AG04450 (cell line): Measurements from ENCODE around the gene FGF14. TPM values are rescaled to one million over a fixed set of nuclear protein-coding genes. Genes with fewer than 3 reads are reported as not detected.

ENCODE experiments used
- CTCF ChIA-PET: fragments of 300-600, 350-600 bp; formaldehyde crosslinking; extraction: SDS; loops from one replicate; lab custom pipeline; 2022; ENCODE audit warnings: antibody characterized with exemption, inconsistent platforms; lab: Charles Lee
- POLR2A ChIA-PET: fragments of 350-600 bp; formaldehyde crosslinking; extraction: SDS; loops from one replicate; lab custom pipeline; 2021; ENCODE audit warnings: antibody characterized with exemption, inconsistent platforms; lab: Yijun Ruan, JAX
- DNase-seq: peaks from one replicate; pipeline ENCODE4 v3.0.0-alpha.2; 2011; ENCODE audit warnings: low read depth, low spot score
- H3K27ac ChIP-seq: one replicate; pipeline ENCODE4 v1.5.1; 2012; ENCODE audit warnings: low read depth, low read length, control low read depth
- H3K27me3 ChIP-seq: one replicate; pipeline ENCODE4 v1.6.0; 2012; ENCODE audit warnings: low read length; ENCODE audit not compliant: control insufficient read depth, insufficient read depth
- H3K4me3 ChIP-seq: 2 replicates; pipeline ENCODE4 v1.5.1; 2011; ENCODE audit warnings: mild to moderate bottlenecking, low read depth, low read length, control low read depth
- H3K9me3 ChIP-seq: 2 replicates; pipeline ENCODE4 v1.5.1; 2012; ENCODE audit warnings: low read length; ENCODE audit not compliant: control insufficient read depth, insufficient read depth
- CTCF ChIP-seq: IDR thresholded peaks from 2 replicates; pipeline ENCODE4 v1.5.1; 2011; ENCODE audit warnings: low read depth, low read length, control low read depth, inconsistent platforms
- polyA plus RNA-seq: library from polyadenylated mRNA; depleted of rRNA; stranded (reverse); fragments of >200 nt; gene quantifications from 2 replicates; pipeline ENCODE4 v1.2.3, GENCODE V29; 2011

The FGF14 gene
- polyA plus RNA-seq, 1 experiment: 0.01 TPM

GRCh38 chr13:101949681-101950080 is 452.2 kb downstream of the FGF14 start:
- H3K9me3 ChIP-seq: no peaks in the 10 kb centered on the region
- no peak for TF ChIP-seq CTCF
- no peak overlapping the region for H3K27ac ChIP-seq
- POLR2A ChIA-PET: no interaction called here
- no peak overlapping the region for H3K4me3 ChIP-seq
- H3K27me3 ChIP-seq: no peaks in the 10 kb centered on the region
- no peak for DNase-seq
- CTCF ChIA-PET: no interaction called here

DNA sequence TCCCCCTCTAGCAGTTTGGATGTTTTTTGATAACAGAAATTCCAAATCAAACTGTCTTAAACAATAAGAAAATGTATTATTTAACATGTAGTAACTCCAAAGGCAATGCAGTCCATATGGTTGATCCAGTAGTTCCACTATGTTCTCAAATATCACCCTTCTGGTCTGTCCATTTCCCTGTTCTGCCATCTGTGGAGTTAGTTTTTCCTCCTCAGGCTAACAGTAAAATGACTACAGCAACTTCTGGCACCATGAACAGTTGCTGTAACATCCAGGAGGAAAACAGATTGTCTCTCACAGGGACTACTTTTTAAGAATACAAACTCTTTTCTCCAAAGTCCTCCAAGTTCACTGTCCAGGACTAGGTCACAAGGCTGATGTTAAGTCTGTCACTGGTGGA is 455.4 kb downstream of the FGF14 start:
- Histone ChIP-seq H3K27me3 (no peaks in the 10 kb centered on the region), H3K4me3 (no peak overlapping the region), H3K9me3 (no peaks in the 10 kb centered on the region), H3K27ac (no peak overlapping the region)
- no peak for DNase-seq
- ChIA-PET POLR2A (no interaction called here), CTCF (interaction anchor here (0.6 kb wide), 1 partner anchor 109 kb away, joined by 4 read pairs; no protein-coding TSS in a partner anchor)
- TF ChIP-seq CTCF: no peak

DNA sequence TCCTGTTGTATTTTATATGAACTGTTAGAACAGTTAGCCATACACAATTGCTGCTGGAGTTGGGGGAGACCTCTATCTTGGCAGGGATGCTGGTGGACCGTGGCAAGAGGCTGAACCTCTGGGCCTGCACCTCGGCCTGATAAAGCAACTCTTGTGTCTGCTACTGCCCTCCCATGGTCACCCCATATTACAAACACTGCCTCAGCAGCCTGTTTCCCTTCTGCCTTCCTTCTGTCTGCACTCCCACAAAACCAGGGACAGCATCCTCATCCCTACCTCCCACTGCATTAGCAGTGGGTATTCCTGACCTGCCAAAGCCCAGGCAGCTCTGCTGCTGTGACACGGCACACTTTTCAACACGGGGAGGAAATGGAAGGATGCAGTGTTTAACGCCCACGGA is 456.4 kb downstream of the FGF14 start:
- no peak overlapping the region for H3K4me3 ChIP-seq
- POLR2A ChIA-PET: no interaction called here
- H3K27me3 ChIP-seq: no peaks in the 10 kb centered on the region
- TF ChIP-seq CTCF: no peak
- no peak for DNase-seq
- no peaks in the 10 kb centered on the region for H3K9me3 ChIP-seq
- H3K27ac ChIP-seq: no peak overlapping the region
- CTCF ChIA-PET: no interaction called here

DNA sequence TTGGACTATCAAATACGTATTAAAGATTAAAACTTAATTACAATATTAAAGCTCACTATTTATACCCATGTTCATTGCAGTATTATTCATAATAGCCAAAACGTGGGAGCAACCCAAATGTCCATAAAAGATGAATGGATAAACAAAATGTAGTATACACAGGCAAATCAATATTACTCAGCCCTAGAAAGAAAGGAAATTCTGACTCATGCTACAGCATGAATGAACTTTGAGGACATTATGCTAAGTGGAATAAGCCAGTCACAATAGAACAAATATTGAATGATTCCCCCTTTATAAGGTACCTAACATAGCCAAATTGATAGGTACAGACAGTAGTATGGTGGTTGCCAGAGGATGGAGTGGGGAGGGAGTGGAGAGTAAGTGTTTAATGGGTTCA is 457.3 kb downstream of the FGF14 start:
- H3K9me3 ChIP-seq: no peaks in the 10 kb centered on the region
- DNase-seq: no peak
- no peak overlapping the region for H3K27ac ChIP-seq
- ChIA-PET POLR2A (no interaction called here), CTCF (no interaction called here)
- no peaks in the 10 kb centered on the region for H3K27me3 ChIP-seq
- TF ChIP-seq CTCF: no peak
- H3K4me3 ChIP-seq: no peak overlapping the region

DNA sequence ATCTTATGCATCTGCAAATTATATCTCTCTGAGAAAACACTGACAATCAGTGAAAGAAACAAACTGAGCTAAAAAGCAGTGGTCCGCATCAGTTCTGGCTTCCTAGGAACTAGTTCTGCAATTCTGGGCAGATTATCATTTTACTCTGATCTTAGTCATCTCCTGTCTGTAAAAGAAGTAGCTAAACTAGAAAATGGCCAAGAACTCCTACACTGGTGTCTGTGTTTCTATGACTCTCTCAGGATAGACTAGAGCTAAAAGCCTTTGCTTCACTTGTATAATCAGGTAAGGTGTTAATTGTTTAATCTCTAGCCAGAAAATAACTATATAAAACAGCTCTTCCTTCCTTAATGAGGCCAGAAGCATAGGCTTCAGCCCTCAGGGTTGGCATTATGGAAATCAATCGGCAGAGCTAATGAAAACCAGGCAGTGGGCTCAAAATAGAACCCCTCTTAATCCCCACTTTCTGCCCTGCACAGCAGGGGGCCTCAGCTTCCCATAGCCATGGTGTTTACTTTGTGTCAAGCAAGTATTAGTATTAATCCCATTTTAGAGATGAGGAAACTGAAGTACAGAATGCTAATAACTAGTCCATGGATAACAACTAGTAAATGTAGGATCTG is 459.2 kb downstream of the FGF14 start:
- H3K27me3 ChIP-seq: no peaks in the 10 kb centered on the region
- no peaks in the 10 kb centered on the region for H3K9me3 ChIP-seq
- ChIA-PET POLR2A (no interaction called here), CTCF (interaction anchor here (0.7 to 1.1 kb wide), 2 partner anchors 613 to 798 kb away, joined by 4 to 5 read pairs; no protein-coding TSS in a partner anchor)
- DNase-seq: no peak
- no peak for TF ChIP-seq CTCF
- H3K27ac ChIP-seq: no peak overlapping the region
- no peak overlapping the region for H3K4me3 ChIP-seq
